Measurements from ENCODE around the gene DUSP8. TPM values are rescaled to one million over a fixed set of nuclear protein-coding genes. Genes with fewer than 3 reads are reported as not detected.

Gene DUSP8
- total RNA-seq, 2 experiments from 2014 or later = 1.5 to 2.1 TPM

- H3K9me3 Mint-ChIP-seq = no peaks in the 10 kb centered on the region
- no peak for DNase-seq
- H3K27me3 Mint-ChIP-seq = peaks cover 8% of the 10 kb centered on the region
- H3K27ac Mint-ChIP-seq = no peak overlapping the region
- H3K36me3 Mint-ChIP-seq = no peaks in the 10 kb centered on the region
- H3K4me1 Mint-ChIP-seq = no peaks in the 10 kb centered on the region
- H3K4me3 Mint-ChIP-seq = no peak overlapping the region
Measured at GRCh38 chr11:1554981-1555712, 16.9 kb downstream of the DUSP8 start.

- no peak for DNase-seq
- H3K4me3 Mint-ChIP-seq = no peak overlapping the region
- no peaks in the 10 kb centered on the region for H3K36me3 Mint-ChIP-seq
- H3K27me3 Mint-ChIP-seq = peaks cover 16% of the 10 kb centered on the region
- no peaks in the 10 kb centered on the region for H3K9me3 Mint-ChIP-seq
- H3K27ac Mint-ChIP-seq = no peak overlapping the region
- no peaks in the 10 kb centered on the region for H3K4me1 Mint-ChIP-seq
Measured at GRCh38 chr11:1553808-1554594, 18.1 kb downstream of the DUSP8 start.

DNA sequence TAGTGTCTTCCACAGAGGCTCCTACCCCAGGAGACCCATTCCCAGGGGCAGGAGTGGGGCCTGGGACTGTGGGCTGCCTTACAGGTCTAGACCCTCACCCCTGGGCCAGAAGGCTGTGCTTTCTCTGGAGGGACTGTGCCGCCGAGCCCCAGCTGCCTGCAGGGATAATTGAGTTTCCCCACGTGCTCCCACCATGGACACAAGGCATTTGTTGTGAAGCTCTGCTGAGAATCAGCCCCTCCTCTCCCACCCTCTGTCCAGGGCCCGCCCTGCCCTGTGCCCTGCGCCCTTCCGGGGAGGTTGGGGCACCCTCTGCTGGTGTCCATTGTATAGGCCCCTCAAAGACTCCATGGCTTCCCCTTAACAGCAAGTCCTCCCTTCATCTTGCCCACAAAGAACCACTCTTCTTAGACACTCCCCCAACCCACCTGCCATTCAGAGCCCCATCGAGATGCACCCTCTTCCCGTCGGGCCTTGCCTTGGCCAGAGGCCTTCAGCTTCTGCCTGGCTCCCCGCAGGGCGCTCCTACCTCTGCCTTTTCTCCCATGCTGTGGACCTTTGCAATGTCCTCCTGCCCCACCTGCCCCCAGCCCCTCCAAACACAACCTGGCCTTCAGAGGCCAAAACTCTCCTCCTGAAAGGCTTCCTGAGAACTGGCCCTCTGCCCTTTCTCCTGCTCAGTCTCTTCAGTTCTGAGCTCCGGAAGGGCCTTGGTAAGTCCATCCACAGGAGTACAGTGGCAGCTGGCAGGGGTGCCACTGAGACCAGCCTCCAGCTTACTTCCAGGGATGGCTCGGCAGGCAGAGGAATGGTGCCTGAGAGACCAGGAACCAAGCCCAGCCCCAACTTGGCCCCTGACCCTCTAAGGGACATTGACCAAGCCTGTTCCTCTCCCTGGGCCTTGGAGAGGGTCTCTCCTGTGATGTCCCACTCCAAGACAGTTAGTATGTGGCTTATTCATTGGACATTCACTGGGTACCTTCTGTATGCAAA, 22.4 kb downstream of the DUSP8 start:
- H3K27ac Mint-ChIP-seq = no peak overlapping the region
- no peaks in the 10 kb centered on the region for H3K9me3 Mint-ChIP-seq
- no peaks in the 10 kb centered on the region for H3K36me3 Mint-ChIP-seq
- no peak for DNase-seq
- H3K4me3 Mint-ChIP-seq = no peak overlapping the region
- peaks cover 45% of the 10 kb centered on the region for H3K27me3 Mint-ChIP-seq
- peaks cover 2% of the 10 kb centered on the region for H3K4me1 Mint-ChIP-seq

DNA sequence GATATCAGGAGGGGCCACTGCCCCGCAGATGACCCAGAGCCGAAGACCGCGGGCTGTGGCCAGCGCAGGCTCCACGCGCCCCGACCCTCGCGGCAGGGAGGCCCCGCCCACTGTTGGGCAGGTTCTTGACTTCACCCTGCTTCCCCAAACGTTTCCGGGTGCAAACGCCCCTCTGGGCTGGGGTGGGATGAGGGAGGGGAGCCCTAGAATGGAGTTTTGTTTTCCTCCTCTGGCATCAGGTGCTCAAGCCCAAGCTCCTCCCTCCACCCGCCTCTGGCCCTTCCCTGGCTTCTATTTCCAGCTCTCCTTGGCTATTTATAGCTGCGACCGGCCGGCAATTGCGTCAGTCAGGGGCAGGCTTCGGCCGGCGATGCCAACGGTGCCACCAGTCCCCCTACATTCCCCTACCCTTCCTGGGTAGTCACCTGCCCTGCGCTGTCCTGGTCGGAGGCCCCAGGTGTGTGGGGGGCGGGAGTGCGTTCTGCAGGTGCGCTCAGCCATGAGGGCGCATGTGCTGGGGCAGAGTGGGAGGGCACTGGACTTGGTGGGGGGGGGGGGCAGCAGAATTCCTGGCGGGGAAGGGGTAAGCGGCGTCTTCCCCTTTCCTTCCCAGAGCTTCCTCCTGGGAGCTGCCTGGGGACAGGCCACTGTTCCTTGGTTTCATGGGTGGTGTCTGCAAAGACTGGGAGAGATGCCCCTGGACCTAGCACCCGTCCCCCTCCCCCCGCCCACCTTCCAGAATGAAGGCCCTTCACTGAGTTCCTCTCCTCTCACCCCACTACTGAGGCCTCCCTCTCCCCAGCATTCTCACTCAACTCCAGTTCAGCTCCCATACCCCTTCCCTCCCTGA, 23.6 kb downstream of the DUSP8 start:
- Mint-ChIP-seq H3K36me3 (no peaks in the 10 kb centered on the region), H3K9me3 (no peaks in the 10 kb centered on the region), H3K27me3 (peaks cover 49% of the 10 kb centered on the region), H3K4me3 (no peak overlapping the region), H3K27ac (no peak overlapping the region), H3K4me1 (peaks cover 2% of the 10 kb centered on the region)
- no peak for DNase-seq

DNA sequence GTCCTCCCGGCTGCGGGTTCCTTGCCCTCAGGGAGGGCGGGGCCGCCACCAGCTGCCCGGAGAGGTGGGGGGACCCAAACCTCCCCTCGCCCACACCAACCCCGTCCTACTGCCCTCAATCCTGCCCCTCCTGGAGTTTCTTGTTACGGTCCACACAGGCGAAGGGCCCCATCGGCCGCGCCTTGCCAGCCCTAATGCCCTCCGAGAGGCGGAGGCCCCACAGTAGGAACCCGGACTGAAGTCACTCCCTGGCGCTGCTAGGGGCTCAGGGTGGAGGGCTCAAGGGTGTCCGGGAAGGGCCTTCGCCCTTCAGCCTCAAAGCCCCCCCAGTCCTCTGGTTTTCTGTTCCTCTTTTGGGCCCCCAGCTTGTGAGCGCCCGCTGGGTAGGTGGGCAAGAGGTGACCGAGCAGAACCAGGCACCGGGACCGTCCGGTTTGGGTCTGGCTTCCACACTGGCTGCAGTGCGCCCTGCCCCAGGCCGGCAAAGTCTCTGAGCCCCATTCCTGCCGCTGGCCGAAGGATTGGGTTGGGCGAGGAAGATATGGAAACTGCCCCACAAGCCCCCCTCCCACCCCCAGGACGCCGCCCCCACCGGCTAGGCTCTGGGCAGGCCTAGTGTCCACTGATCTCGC, 24.5 kb downstream of the DUSP8 start:
- DNase-seq = no peak
- Mint-ChIP-seq H3K4me3 (peak overlapping the region; percentile 51), H3K36me3 (no peaks in the 10 kb centered on the region), H3K4me1 (peaks cover 2% of the 10 kb centered on the region), H3K27ac (no peak overlapping the region), H3K27me3 (peaks cover 45% of the 10 kb centered on the region), H3K9me3 (no peaks in the 10 kb centered on the region)

GRCh38 chr11:1546536-1547466, 25.3 kb downstream of the DUSP8 start:
- H3K36me3 Mint-ChIP-seq = no peaks in the 10 kb centered on the region
- H3K27ac Mint-ChIP-seq = no peak overlapping the region
- peaks cover 2% of the 10 kb centered on the region for H3K4me1 Mint-ChIP-seq
- no peak overlapping the region for H3K4me3 Mint-ChIP-seq
- H3K9me3 Mint-ChIP-seq = no peaks in the 10 kb centered on the region
- DNase-seq = peak; percentile 64
- H3K27me3 Mint-ChIP-seq = peaks cover 41% of the 10 kb centered on the region

DNA sequence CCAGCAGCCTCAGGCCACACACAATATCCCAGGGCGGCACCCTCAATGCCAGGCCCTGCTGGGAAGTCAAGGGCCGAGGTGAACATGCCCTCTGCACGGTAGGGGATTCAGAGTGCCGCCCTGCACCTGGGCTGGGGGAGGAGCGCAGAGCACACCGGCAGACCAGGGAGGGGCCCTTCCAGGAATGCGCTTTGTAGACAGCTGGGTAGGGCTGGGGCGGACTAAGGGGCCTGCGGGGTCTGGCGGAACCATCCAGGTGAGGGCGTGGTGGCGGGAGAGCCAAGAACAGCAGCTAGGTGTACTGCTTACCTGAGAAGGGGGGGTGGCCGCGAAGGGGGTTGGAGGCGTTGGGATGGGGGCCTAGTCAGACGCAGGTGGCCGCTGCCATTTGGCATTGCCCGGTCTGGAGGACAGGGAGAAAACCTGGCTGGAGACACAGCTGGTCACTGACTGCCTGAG, 26.0 kb downstream of the DUSP8 start:
- H3K36me3 Mint-ChIP-seq = no peaks in the 10 kb centered on the region
- H3K9me3 Mint-ChIP-seq = no peaks in the 10 kb centered on the region
- DNase-seq = no peak
- peaks cover 41% of the 10 kb centered on the region for H3K27me3 Mint-ChIP-seq
- no peak overlapping the region for H3K4me3 Mint-ChIP-seq
- no peak overlapping the region for H3K27ac Mint-ChIP-seq
- peaks cover 2% of the 10 kb centered on the region for H3K4me1 Mint-ChIP-seq

GRCh38 chr11:1545432-1545831, 26.6 kb downstream of the DUSP8 start:
- H3K27me3 Mint-ChIP-seq = peaks cover 41% of the 10 kb centered on the region
- H3K4me1 Mint-ChIP-seq = peaks cover 2% of the 10 kb centered on the region
- H3K36me3 Mint-ChIP-seq = no peaks in the 10 kb centered on the region
- no peak overlapping the region for H3K4me3 Mint-ChIP-seq
- no peaks in the 10 kb centered on the region for H3K9me3 Mint-ChIP-seq
- no peak overlapping the region for H3K27ac Mint-ChIP-seq
- DNase-seq = no peak

GRCh38 chr11:1544536-1544935, 27.5 kb downstream of the DUSP8 start:
- H3K27me3 Mint-ChIP-seq = peaks cover 37% of the 10 kb centered on the region
- no peaks in the 10 kb centered on the region for H3K36me3 Mint-ChIP-seq
- peaks cover 2% of the 10 kb centered on the region for H3K4me1 Mint-ChIP-seq
- DNase-seq = no peak
- no peaks in the 10 kb centered on the region for H3K9me3 Mint-ChIP-seq
- H3K4me3 Mint-ChIP-seq = no peak overlapping the region
- H3K27ac Mint-ChIP-seq = no peak overlapping the region

DNA sequence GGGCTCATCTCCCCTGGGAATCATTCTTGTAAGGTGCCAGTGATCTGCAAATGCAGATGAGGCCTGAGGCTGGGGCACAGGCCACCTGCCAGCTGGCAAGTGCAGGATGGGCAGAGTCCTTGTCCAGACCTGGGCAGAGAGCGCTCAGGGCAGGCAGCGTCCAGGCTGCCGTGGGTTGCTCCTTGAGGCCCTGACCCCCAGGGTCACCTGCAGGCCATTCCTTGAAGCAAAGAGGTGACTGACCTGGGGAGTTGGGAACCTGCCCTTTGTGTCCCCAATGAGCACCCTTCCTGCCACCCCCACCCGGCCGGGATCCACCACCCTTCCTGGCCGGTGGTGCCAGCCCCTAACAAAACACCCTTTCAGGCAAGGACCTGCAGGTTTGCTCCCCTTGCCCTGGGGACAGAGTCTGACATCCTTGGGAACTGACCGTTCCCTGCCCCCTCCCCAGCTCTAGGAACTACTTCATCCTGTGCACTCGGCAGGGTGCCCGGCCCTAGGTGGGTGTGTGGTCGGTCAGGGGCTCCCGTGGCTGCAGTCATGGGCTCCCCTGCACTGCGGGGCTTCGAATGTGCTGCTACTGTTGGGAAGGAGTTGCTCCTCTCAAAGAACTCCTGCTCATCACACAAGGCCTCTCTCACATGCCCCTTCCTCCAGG, 28.3 kb downstream of the DUSP8 start:
- Mint-ChIP-seq H3K27me3 (peaks cover 30% of the 10 kb centered on the region), H3K36me3 (no peaks in the 10 kb centered on the region), H3K9me3 (no peaks in the 10 kb centered on the region), H3K27ac (no peak overlapping the region), H3K4me3 (no peak overlapping the region), H3K4me1 (peaks cover 2% of the 10 kb centered on the region)
- no peak for DNase-seq

DNA sequence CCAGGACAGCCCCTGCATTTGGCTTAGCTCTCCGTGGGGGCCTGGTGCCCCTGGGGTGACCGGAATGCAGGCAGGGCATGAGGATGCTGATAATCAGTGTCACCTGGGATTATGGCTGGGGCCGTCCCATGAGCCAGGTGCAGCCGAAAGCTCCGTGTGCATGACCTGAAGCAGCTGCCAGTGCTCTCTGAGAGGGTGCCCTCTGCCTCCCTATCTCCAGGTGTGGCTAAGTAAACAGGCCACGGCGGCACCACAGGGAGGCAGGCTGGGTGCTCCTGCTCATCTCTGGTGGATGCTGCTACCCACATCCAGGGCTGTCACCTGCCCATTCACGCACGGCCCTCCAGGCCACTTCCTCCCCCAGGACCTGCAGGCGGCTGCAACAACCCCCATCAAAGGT, 29.8 kb downstream of the DUSP8 start:
- Mint-ChIP-seq H3K4me3 (no peak overlapping the region), H3K27me3 (peaks cover 17% of the 10 kb centered on the region), H3K9me3 (no peaks in the 10 kb centered on the region), H3K4me1 (no peaks in the 10 kb centered on the region), H3K27ac (no peak overlapping the region), H3K36me3 (no peaks in the 10 kb centered on the region)
- no peak for DNase-seq

- no peak for DNase-seq
- Mint-ChIP-seq H3K4me3 (no peak overlapping the region), H3K27ac (no peak overlapping the region), H3K27me3 (peaks cover 16% of the 10 kb centered on the region), H3K9me3 (no peaks in the 10 kb centered on the region), H3K36me3 (no peaks in the 10 kb centered on the region), H3K4me1 (peaks cover 2% of the 10 kb centered on the region)
Measured at GRCh38 chr11:1541474-1542204, 30.4 kb downstream of the DUSP8 start.

Measured in activated naive CD8-positive, alpha-beta T cell treated with anti-CD3 and anti-CD28 coated beads for 36 hours (primary cell).